GM10248 (cell line): ENCODE measurements around the gene GRM3.

ENCODE experiments used
- CTCF ChIA-PET: fragments of 300-600 bp; sonication (Branson Sonifier 250); formaldehyde crosslinking; extraction: SDS; loops from one replicate; lab custom pipeline; 2021; ENCODE audit warnings: antibody characterized with exemption; lab: Yijun Ruan, JAX
- POLR2A ChIA-PET: fragments of 350-650 bp; sonication (Branson Sonifier 250); formaldehyde crosslinking; extraction: SDS; loops from one replicate; lab custom pipeline; 2020; ENCODE audit warnings: antibody characterized with exemption; lab: Yijun Ruan, JAX
- DNase-seq: peaks from one replicate; pipeline ENCODE4 v3.0.0; 2012; ENCODE audit errors: extremely low spot score
- TF ChIP-seq, protein P1 (sequence below): IDR thresholded peaks from 2 replicates; pipeline ENCODE4 v1.5.1; 2012; ENCODE audit warnings: mild to moderate bottlenecking, low read depth; ENCODE audit errors: extremely low read depth, missing control alignments, control extremely low read depth

Gene GRM3

DNA sequence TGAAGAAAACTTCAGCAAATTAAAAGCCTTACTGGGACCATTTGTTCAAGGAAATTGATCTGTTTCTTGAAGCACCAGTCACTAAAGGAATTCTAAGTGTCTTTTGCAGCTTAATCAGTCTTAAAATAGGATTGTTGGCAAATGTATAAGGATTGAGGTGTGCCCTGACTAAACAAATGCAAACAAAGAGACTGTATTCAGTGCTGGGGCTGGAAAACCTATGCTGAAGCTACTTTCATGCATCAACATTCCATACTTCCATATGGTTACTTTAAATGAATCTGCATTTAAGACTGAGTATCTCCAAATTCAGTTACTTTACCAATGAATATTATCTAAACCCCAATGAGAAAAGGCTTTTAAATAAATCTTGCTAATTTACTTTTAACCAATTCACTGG, 232.4 kb downstream of the GRM3 start:
- ChIA-PET CTCF (interaction anchor here (1.0 kb wide), 2 partner anchors 9 to 22 kb away, joined by 3 read pairs; no protein-coding TSS in a partner anchor), POLR2A (no interaction called here)
- DNase-seq: no peak
- TF ChIP-seq, protein P1, sequence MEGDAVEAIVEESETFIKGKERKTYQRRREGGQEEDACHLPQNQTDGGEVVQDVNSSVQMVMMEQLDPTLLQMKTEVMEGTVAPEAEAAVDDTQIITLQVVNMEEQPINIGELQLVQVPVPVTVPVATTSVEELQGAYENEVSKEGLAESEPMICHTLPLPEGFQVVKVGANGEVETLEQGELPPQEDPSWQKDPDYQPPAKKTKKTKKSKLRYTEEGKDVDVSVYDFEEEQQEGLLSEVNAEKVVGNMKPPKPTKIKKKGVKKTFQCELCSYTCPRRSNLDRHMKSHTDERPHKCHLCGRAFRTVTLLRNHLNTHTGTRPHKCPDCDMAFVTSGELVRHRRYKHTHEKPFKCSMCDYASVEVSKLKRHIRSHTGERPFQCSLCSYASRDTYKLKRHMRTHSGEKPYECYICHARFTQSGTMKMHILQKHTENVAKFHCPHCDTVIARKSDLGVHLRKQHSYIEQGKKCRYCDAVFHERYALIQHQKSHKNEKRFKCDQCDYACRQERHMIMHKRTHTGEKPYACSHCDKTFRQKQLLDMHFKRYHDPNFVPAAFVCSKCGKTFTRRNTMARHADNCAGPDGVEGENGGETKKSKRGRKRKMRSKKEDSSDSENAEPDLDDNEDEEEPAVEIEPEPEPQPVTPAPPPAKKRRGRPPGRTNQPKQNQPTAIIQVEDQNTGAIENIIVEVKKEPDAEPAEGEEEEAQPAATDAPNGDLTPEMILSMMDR: no peak

DNA sequence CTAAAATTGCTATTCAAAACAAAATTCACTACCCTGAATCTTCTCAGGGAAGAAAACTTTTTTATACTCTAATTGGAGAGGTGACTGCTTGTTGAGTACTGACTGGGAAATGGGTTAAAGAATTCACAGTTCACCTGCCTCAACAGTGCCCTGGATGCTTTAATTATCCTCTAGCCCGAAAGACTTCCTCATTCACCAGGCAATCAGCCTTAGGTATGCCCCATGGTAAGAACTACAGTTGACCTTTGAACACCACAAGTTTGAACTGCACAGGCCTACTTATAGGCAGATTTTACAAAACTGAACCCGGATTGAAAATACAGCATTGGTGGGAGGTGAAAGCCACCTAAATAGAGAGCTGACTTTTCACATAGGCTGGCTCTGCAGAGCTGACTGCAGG, 240.4 kb downstream of the GRM3 start:
- CTCF ChIA-PET: no interaction called here
- TF ChIP-seq, protein P1: no peak
- DNase-seq: no peak
- POLR2A ChIA-PET: no interaction called here

DNA sequence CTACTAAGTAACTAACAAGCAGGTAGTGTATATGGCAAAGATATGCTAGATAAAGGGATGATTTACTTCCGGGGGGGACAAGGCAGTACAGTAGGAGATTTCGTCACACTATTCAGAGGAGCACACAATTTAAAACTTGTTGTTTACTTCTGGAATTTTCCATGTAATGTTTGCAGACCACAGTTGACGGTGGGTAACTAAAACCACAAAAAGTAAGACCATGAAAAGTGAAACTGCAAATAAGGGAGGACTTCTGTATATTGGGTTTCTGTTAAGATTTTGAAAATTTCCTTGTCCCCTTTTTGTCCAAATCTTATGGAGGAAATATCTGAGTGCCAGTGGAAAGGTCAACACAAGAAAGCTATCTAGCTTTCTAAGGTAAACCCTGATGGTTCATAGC, 245.8 kb downstream of the GRM3 start:
- DNase-seq: no peak
- CTCF ChIA-PET: interaction anchor here (0.7 to 2.3 kb wide), 2 partner anchors 15 to 64 kb away, joined by 3 to 8 read pairs; no protein-coding TSS in a partner anchor

DNA sequence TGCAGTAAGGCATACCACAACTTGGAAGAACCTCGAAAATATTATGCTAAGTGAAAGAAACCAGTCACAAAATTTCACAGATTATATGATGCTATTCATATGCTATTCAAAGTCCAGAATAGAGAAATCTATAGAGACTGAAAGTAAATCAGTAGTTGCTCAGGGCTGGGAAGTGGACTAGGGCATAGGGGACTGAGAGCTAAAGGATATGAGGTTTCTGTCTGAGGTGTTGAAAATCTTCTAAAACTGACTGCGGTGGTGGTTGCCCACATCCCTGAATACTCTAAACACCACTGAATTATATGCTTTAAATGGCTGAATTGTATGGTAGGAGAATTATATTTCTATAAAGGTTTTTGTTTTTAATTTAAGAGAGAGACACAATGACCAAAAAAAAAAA, 254.5 kb downstream of the GRM3 start:
- TF ChIP-seq, protein P1: no peak
- ChIA-PET CTCF (no interaction called here), POLR2A (no interaction called here)
- DNase-seq: no peak

More for the DNA sequence above, 245.8 kb downstream of the GRM3 start:
- POLR2A ChIA-PET: no interaction called here
- TF ChIP-seq, protein P1: no peak

DNA sequence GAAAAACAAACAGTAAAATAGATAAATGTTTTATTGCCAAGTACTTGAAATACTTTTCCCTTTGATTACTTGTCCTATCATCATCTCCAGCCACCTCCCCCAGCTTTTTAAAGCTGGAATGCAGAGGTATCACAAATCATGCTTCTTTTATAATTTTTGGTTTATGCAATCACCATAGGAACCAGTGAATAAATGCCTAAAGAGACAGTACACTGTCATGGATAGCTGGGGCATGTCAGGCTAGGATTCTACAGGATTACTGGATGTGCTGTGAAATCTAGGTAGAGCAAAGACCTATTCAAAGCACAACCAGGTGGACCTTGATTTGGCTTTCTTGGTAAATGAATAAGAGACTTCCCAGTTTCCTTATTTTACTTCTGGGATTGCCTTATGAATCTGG, 257.2 kb downstream of the GRM3 start:
- TF ChIP-seq, protein P1: no peak
- ChIA-PET CTCF (interaction anchor here (1.0 to 2.6 kb wide), 2 partner anchors 9 to 11 kb away, joined by 5 to 9 read pairs; no protein-coding TSS in a partner anchor), POLR2A (no interaction called here)
- no peak for DNase-seq

DNA sequence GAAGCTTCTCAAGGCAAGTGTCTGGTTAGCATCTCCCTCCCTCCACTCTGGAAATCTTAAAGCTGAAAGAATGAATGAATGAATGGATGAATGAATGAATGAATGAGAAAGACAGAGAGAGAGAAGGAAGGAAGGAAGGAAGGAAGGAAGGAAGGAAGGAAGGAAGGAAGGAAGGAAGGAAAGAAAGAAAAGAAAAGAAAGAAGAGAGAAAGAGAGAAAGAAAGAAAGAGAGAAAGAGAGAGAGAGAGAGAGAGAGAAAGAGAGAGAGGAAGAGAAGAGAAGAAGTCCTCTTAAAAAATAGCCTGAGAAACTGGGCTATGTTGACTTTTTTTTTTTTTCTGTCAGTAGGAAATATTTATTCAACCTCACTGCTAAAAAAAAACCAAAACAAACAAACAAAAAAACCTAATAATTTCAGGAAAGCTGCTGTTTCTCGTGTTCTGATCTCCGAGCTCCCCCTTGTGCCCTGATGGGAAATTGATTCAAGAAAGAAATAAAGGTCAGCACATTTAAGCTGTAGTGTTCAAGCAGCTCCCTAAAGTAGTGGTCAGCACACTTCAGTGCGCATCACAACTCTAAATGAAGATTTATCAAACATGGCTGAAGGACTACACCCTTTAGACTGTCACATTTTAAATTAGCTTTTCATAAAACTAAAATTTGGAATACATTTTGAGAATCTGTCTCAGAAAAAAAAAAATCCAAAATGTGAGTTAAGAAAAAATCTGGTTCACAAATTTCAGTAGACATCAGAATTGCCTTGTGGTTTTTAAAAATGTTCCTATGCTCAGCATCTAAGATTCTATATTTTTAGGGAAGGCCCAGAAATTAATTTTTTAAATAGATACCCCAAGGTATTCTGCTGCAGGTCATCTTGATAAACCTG, 261.5 kb downstream of the GRM3 start:
- ChIA-PET CTCF (interaction anchor here (0.7 to 4.0 kb wide), 21 partner anchors 8 to 1016 kb away, joined by 3 to 35 read pairs (median 4); no protein-coding TSS in a partner anchor), POLR2A (no interaction called here)
- TF ChIP-seq, protein P1: peak; percentile 71
- DNase-seq: no peak
